Calu3 (cell line): ENCODE data around the gene SYT17. TPM values are rescaled to one million over a fixed set of nuclear protein-coding genes. Genes with fewer than 3 reads are reported as not detected.

Source experiments
- BruUV-seq: library from RNA; stranded (reverse); fragments of 400-500 nt; replicated peaks from 2 replicates; lab custom pipeline; 2021; lab: Mats Ljungman, UMichigan
- CTCF ChIA-PET: fragments of 300-600 bp; sonication (Branson Sonifier 250); formaldehyde crosslinking; loops from one replicate; lab custom pipeline; 2022; ENCODE audit warnings: antibody characterized with exemption; lab: Charles Lee
- DNase-seq: peaks from one replicate; pipeline ENCODE4 v3.0.0; 2022
- H3K27ac Mint-ChIP-seq: one replicate; pipeline ENCODE4 v1.8.0; 2022; ENCODE audit warnings: mixed read lengths; ENCODE audit not compliant: unreplicated experiment
- H3K27me3 Mint-ChIP-seq: one replicate; pipeline ENCODE4 v1.8.0; 2022; ENCODE audit warnings: mixed read lengths; ENCODE audit not compliant: unreplicated experiment
- H3K36me3 Mint-ChIP-seq: one replicate; pipeline ENCODE4 v1.8.0; 2022; ENCODE audit warnings: mild to moderate bottlenecking, moderate library complexity, mixed read lengths; ENCODE audit not compliant: insufficient read depth, unreplicated experiment
- H3K4me1 Mint-ChIP-seq: one replicate; pipeline ENCODE4 v1.8.0; 2022; ENCODE audit warnings: mild to moderate bottlenecking, low read depth, mixed read lengths; ENCODE audit not compliant: unreplicated experiment
- H3K4me3 Mint-ChIP-seq: one replicate; pipeline ENCODE4 v1.8.0; 2022; ENCODE audit warnings: mild to moderate bottlenecking, low read depth, moderate library complexity, mixed read lengths; ENCODE audit not compliant: unreplicated experiment
- H3K9me3 Mint-ChIP-seq: one replicate; pipeline ENCODE4 v1.8.0; 2022; ENCODE audit warnings: low read depth, mixed read lengths; ENCODE audit not compliant: unreplicated experiment
- intact Hi-C: fragments of 100-400 bp; cut with micrococcal nuclease; formaldehyde crosslinking; loops from one replicate; pipeline ENCODE4 v1.10.0; 2022; ENCODE audit not compliant: unreplicated experiment
- total RNA-seq: library from RNA; stranded (reverse); gene quantifications from 2 replicates; pipeline ENCODE4 v1.2.3, GENCODE V29; 2022
- TF ChIP-seq, protein P1 (sequence below): fragments of 200-600 bp; IDR thresholded peaks from one replicate; pipeline ENCODE4 v1.8.0; 2022; ENCODE audit warnings: antibody characterized with exemption; ENCODE audit not compliant: unreplicated experiment

SYT17 gene
- total RNA-seq, 1 experiment from 2014 or later: 10.6 TPM

DNA sequence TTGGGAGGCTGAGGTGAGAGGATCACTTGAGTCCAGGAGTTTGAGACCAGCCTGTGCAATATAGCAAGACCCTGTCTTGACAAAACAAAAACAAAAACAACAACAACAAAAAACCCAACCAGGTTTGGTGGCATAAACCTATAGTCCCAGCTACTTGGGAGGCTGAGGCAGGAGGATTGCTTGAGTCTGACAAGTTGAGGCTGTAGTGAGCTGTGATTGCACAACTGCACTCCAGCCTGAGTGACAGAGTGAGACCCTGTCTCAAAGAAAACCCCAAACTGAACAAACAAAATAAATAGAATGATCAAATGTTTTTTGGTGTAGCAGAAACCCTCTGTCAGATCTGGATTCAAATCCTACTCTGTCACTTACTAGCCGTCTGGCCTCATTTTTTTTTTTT, 16.0 kb upstream of the SYT17 start:
- TF ChIP-seq, protein P1, sequence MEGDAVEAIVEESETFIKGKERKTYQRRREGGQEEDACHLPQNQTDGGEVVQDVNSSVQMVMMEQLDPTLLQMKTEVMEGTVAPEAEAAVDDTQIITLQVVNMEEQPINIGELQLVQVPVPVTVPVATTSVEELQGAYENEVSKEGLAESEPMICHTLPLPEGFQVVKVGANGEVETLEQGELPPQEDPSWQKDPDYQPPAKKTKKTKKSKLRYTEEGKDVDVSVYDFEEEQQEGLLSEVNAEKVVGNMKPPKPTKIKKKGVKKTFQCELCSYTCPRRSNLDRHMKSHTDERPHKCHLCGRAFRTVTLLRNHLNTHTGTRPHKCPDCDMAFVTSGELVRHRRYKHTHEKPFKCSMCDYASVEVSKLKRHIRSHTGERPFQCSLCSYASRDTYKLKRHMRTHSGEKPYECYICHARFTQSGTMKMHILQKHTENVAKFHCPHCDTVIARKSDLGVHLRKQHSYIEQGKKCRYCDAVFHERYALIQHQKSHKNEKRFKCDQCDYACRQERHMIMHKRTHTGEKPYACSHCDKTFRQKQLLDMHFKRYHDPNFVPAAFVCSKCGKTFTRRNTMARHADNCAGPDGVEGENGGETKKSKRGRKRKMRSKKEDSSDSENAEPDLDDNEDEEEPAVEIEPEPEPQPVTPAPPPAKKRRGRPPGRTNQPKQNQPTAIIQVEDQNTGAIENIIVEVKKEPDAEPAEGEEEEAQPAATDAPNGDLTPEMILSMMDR: no peak
- Mint-ChIP-seq H3K4me1 (no peaks in the 10 kb centered on the region), H3K27me3 (peaks cover 24% of the 10 kb centered on the region), H3K9me3 (peaks cover 7% of the 10 kb centered on the region), H3K27ac (no peak overlapping the region), H3K36me3 (no peaks in the 10 kb centered on the region), H3K4me3 (no peak overlapping the region)
- CTCF ChIA-PET: interaction anchor here (0.7 kb wide), 1 partner anchor 59 kb away, joined by 4 read pairs; no protein-coding TSS in a partner anchor
- no peak for DNase-seq
- intact Hi-C loops: no loop called here
- no TSS peak for BruUV-seq

DNA sequence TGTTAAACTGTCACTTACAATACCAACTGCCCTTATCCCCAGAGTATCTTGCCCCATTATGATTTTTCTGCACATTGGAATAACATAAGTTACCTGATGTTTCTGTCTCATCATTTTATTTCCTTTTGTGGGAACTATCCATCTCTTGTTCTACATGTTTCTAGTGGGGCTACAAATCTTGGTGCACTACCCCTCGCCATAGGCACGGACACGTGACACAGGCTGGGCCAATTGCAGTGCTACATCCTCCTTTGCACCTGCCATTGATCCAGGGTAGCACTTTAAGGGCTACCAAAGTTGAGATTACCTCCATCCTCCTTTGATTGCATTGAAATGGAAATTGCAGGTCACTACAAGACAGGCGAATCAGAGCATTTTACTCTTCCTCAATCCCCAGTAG, 14.2 kb upstream of the SYT17 start:
- no peaks in the 10 kb centered on the region for H3K4me1 Mint-ChIP-seq
- no TSS peak for BruUV-seq
- CTCF ChIA-PET: interaction anchor here (0.7 kb wide), 1 partner anchor 56 kb away, joined by 3 read pairs; no protein-coding TSS in a partner anchor

DNA sequence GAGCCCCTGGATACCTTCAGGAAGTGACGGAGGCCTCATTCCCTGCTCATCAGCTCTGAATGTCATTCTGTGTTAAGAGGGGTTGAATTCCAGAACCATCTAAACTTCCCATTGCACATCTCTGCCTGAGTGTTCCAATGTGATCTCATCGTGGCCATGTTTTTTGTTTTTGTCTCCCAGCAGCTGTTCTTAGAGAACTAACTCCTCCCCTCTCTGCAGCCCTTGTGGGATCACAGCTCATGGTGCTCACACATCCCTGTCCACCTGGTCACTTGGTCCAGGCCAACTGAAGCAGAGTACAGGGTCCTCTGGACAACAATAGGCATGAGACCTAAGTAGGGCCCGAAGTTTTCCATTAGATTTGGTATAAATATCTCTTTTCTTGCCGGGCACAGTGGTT, 6.0 kb upstream of the SYT17 start:
- no peaks in the 10 kb centered on the region for H3K36me3 Mint-ChIP-seq
- H3K4me1 Mint-ChIP-seq: no peaks in the 10 kb centered on the region
- H3K27ac Mint-ChIP-seq: no peak overlapping the region
- peaks cover 5% of the 10 kb centered on the region for H3K9me3 Mint-ChIP-seq
- no TSS peak for BruUV-seq
- H3K4me3 Mint-ChIP-seq: no peak overlapping the region
- TF ChIP-seq, protein P1: no peak
- peaks cover 8% of the 10 kb centered on the region for H3K27me3 Mint-ChIP-seq
- no peak for DNase-seq
- intact Hi-C loops: no loop called here
- CTCF ChIA-PET: interaction anchor here (0.6 to 0.7 kb wide), 2 partner anchors 93 to 147 kb away, joined by 4 to 5 read pairs; no protein-coding TSS in a partner anchor

More for the DNA sequence above, 14.2 kb upstream of the SYT17 start:
- TF ChIP-seq, protein P1: no peak
- H3K27ac Mint-ChIP-seq: no peak overlapping the region
- peaks cover 7% of the 10 kb centered on the region for H3K9me3 Mint-ChIP-seq
- no peak overlapping the region for H3K4me3 Mint-ChIP-seq
- peak; percentile 33 for DNase-seq
- no peaks in the 10 kb centered on the region for H3K36me3 Mint-ChIP-seq
- intact Hi-C loops: no loop called here
- H3K27me3 Mint-ChIP-seq: peaks cover 30% of the 10 kb centered on the region

DNA sequence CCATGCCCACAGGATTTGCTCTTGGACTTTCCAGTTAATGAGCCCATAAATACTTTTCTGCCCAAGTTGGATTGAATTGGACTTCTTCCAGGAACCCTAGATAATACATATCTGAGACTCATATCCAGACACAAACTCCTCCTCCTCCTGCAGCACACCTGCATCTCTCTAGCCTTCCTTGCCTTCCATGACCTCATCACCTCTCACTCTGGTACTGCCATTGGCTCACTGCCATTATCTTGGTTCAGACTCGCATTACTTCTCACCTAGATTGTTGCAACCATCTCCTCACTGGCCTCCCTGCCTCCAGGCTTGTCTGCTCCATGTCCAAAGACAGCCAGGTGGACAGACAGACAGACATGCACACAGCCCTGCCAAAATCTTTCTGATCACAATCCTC, 4.8 kb upstream of the SYT17 start:
- DNase-seq: no peak
- BruUV-seq: no TSS peak
- intact Hi-C loops: no loop called here
- H3K4me3 Mint-ChIP-seq: no peak overlapping the region
- CTCF ChIA-PET: interaction anchor here (0.7 kb wide), 2 partner anchors 11 to 1472 kb away, joined by 3 to 5 read pairs; no protein-coding TSS in a partner anchor
- TF ChIP-seq, protein P1: no peak
- no peaks in the 10 kb centered on the region for H3K27me3 Mint-ChIP-seq
- peaks cover 5% of the 10 kb centered on the region for H3K9me3 Mint-ChIP-seq
- no peaks in the 10 kb centered on the region for H3K4me1 Mint-ChIP-seq
- no peak overlapping the region for H3K27ac Mint-ChIP-seq
- peaks cover 5% of the 10 kb centered on the region for H3K36me3 Mint-ChIP-seq
